HPDE6-E6E7 (cell line): ENCODE measurements around the gene KRT23.
"Not testable (repeated sequence)": the region's sequence is repeated elsewhere in the genome, so short reads cannot be mapped to it uniquely, and the experiment has no call there.

Source experiments
- DNase-seq: peaks from one replicate; pipeline ENCODE4 v3.0.0; 2011; ENCODE audit warnings: missing footprints; ENCODE audit errors: extremely low spot score

The KRT23 gene

GRCh38 chr17:40950176-40950575, 12.7 kb upstream of the KRT23 start:
- DNase-seq, result no peak

GRCh38 chr17:40949418-40949817, 12.0 kb upstream of the KRT23 start:
- DNase-seq, result no peak

- DNase-seq, result no peak
Measured at GRCh38 chr17:40947929-40948328, 10.5 kb upstream of the KRT23 start.

- no peak for DNase-seq
Measured at GRCh38 chr17:40945414-40945813, 8.0 kb upstream of the KRT23 start.

- DNase-seq, result no peak
Measured at GRCh38 chr17:40944531-40944930, 7.1 kb upstream of the KRT23 start.

GRCh38 chr17:40942553-40942952, 5.1 kb upstream of the KRT23 start:
- no peak for DNase-seq

GRCh38 chr17:40940266-40940665, 2.8 kb upstream of the KRT23 start:
- DNase-seq, result no peak

GRCh38 chr17:40938981-40939380, 1.5 kb upstream of the KRT23 start:
- DNase-seq, result no peak

GRCh38 chr17:40936976-40937375, 470 bp downstream of the KRT23 start:
- DNase-seq, result no peak

- no peak for DNase-seq
Measured at GRCh38 chr17:40936437-40936971, 942 bp downstream of the KRT23 start.

- no peak for DNase-seq
Measured at GRCh38 chr17:40935624-40936023, 1.8 kb downstream of the KRT23 start.

GRCh38 chr17:40932608-40933007, 4.8 kb downstream of the KRT23 start:
- DNase-seq, result no peak

GRCh38 chr17:40931311-40931710, 6.1 kb downstream of the KRT23 start:
- no peak for DNase-seq

- no peak for DNase-seq
Measured at GRCh38 chr17:40926341-40926740, 11.1 kb downstream of the KRT23 start.

GRCh38 chr17:40922239-40922638, 15.2 kb downstream of the KRT23 start:
- peak; percentile 66 for DNase-seq

GRCh38 chr17:40921026-40921425, 16.4 kb downstream of the KRT23 start:
- DNase-seq, result no peak

- not testable (repeated sequence) for DNase-seq
Measured at GRCh38 chr17:40917116-40917515, 20.3 kb downstream of the KRT23 start.

GRCh38 chr17:40916366-40916765, 21.1 kb downstream of the KRT23 start:
- DNase-seq, result no peak

GRCh38 chr17:40915721-40916256, 21.7 kb downstream of the KRT23 start:
- DNase-seq, result no peak

GRCh38 chr17:40915199-40915661, 22.2 kb downstream of the KRT23 start:
- peak; percentile 80 for DNase-seq

- no peak for DNase-seq
Measured at GRCh38 chr17:40914075-40914855, 23.2 kb downstream of the KRT23 start.

- no peak for DNase-seq
Measured at GRCh38 chr17:40912486-40913210, 24.8 kb downstream of the KRT23 start.

- no peak for DNase-seq
Measured at GRCh38 chr17:40910441-40910841, 27.0 kb downstream of the KRT23 start.
